IPS-15b (cell line): Measurements from ENCODE around the gene TEX22.
"Not testable (repeated sequence)": the region's sequence is repeated elsewhere in the genome, so short reads cannot be mapped to it uniquely, and the experiment has no call there.

Experiments used
- H3K27me3 ChIP-seq: one replicate; pipeline ENCODE4 v1.6.1; 2013; ENCODE audit warnings: low read length; ENCODE audit not compliant: control insufficient read depth, insufficient read depth
- H3K36me3 ChIP-seq: one replicate; pipeline ENCODE4 v1.6.1; 2013; ENCODE audit warnings: low read length; ENCODE audit not compliant: control insufficient read depth, insufficient read depth
- H3K4me1 ChIP-seq: one replicate; pipeline ENCODE4 v1.6.1; 2013; ENCODE audit warnings: mild to moderate bottlenecking, low read length; ENCODE audit not compliant: control insufficient read depth, insufficient read depth
- H3K4me3 ChIP-seq: one replicate; pipeline ENCODE4 v1.5.1; 2013; ENCODE audit warnings: low read depth, low read length
- H3K9ac ChIP-seq: one replicate; pipeline ENCODE4 v1.6.1; 2013; ENCODE audit warnings: low read depth, mild to moderate bottlenecking, low read length
- H3K9me3 ChIP-seq: one replicate; pipeline ENCODE4 v1.6.1; 2013; ENCODE audit warnings: mild to moderate bottlenecking, low read length; ENCODE audit not compliant: control insufficient read depth, insufficient read depth

TEX22 gene

GRCh38 chr14:105356927-105357326 is 41.4 kb upstream of the TEX22 start:
- H3K36me3 ChIP-seq, result peaks cover 10% of the 10 kb centered on the region
- no peak overlapping the region for H3K9ac ChIP-seq
- no peaks in the 10 kb centered on the region for H3K9me3 ChIP-seq
- no peaks in the 10 kb centered on the region for H3K27me3 ChIP-seq
- H3K4me3 ChIP-seq, result no peak overlapping the region
- no peaks in the 10 kb centered on the region for H3K4me1 ChIP-seq

GRCh38 chr14:105357626-105358025 is 40.7 kb upstream of the TEX22 start:
- Histone ChIP-seq H3K4me3 (no peak overlapping the region), H3K36me3 (peaks cover 10% of the 10 kb centered on the region), H3K4me1 (no peaks in the 10 kb centered on the region), H3K9ac (no peak overlapping the region), H3K27me3 (no peaks in the 10 kb centered on the region), H3K9me3 (no peaks in the 10 kb centered on the region)

- H3K36me3 ChIP-seq, result peaks cover 10% of the 10 kb centered on the region
- H3K9ac ChIP-seq, result no peak overlapping the region
- no peaks in the 10 kb centered on the region for H3K4me1 ChIP-seq
- no peaks in the 10 kb centered on the region for H3K27me3 ChIP-seq
- H3K4me3 ChIP-seq, result no peak overlapping the region
- H3K9me3 ChIP-seq, result no peaks in the 10 kb centered on the region
These were observed 40.0 kb upstream of the TEX22 start for GRCh38 chr14:105358140-105358846.

- peaks cover 10% of the 10 kb centered on the region for H3K36me3 ChIP-seq
- H3K9me3 ChIP-seq, result no peaks in the 10 kb centered on the region
- no peaks in the 10 kb centered on the region for H3K27me3 ChIP-seq
- H3K4me3 ChIP-seq, result no peak overlapping the region
- H3K9ac ChIP-seq, result no peak overlapping the region
- H3K4me1 ChIP-seq, result no peaks in the 10 kb centered on the region
These were observed 39.4 kb upstream of the TEX22 start for GRCh38 chr14:105358943-105359342.

GRCh38 chr14:105361412-105361811 is 36.9 kb upstream of the TEX22 start:
- not testable (repeated sequence) for H3K9me3 ChIP-seq, H3K27me3 ChIP-seq, H3K4me1 ChIP-seq, H3K9ac ChIP-seq, H3K4me3 ChIP-seq, H3K36me3 ChIP-seq

- H3K36me3 ChIP-seq, result peaks cover 5% of the 10 kb centered on the region
- no peaks in the 10 kb centered on the region for H3K4me1 ChIP-seq
- no peak overlapping the region for H3K4me3 ChIP-seq
- no peaks in the 10 kb centered on the region for H3K27me3 ChIP-seq
- H3K9ac ChIP-seq, result no peak overlapping the region
- H3K9me3 ChIP-seq, result no peaks in the 10 kb centered on the region
These were observed 34.3 kb upstream of the TEX22 start for GRCh38 chr14:105363847-105364708.

- no peaks in the 10 kb centered on the region for H3K9me3 ChIP-seq
- no peaks in the 10 kb centered on the region for H3K27me3 ChIP-seq
- H3K4me3 ChIP-seq, result no peak overlapping the region
- H3K9ac ChIP-seq, result no peak overlapping the region
- peaks cover 5% of the 10 kb centered on the region for H3K36me3 ChIP-seq
- H3K4me1 ChIP-seq, result no peaks in the 10 kb centered on the region
These were observed 33.2 kb upstream of the TEX22 start for GRCh38 chr14:105365101-105365500.

- H3K9ac ChIP-seq, result no peak overlapping the region
- no peak overlapping the region for H3K4me3 ChIP-seq
- H3K36me3 ChIP-seq, result peaks cover 3% of the 10 kb centered on the region
- H3K27me3 ChIP-seq, result no peaks in the 10 kb centered on the region
- no peaks in the 10 kb centered on the region for H3K4me1 ChIP-seq
- H3K9me3 ChIP-seq, result no peaks in the 10 kb centered on the region
These were observed 32.7 kb upstream of the TEX22 start for GRCh38 chr14:105365681-105366080.

- Histone ChIP-seq H3K4me3 (no peak overlapping the region), H3K36me3 (no peaks in the 10 kb centered on the region), H3K27me3 (no peaks in the 10 kb centered on the region), H3K4me1 (no peaks in the 10 kb centered on the region), H3K9me3 (no peaks in the 10 kb centered on the region), H3K9ac (no peak overlapping the region)
These were observed 31.8 kb upstream of the TEX22 start for GRCh38 chr14:105366386-105367074.

GRCh38 chr14:105367116-105368031 is 31.0 kb upstream of the TEX22 start:
- Histone ChIP-seq H3K9ac (no peak overlapping the region), H3K36me3 (no peaks in the 10 kb centered on the region), H3K9me3 (no peaks in the 10 kb centered on the region), H3K4me1 (no peaks in the 10 kb centered on the region), H3K27me3 (no peaks in the 10 kb centered on the region), H3K4me3 (no peak overlapping the region)

GRCh38 chr14:105368032-105368417 is 30.3 kb upstream of the TEX22 start:
- Histone ChIP-seq H3K27me3 (no peaks in the 10 kb centered on the region), H3K4me1 (no peaks in the 10 kb centered on the region), H3K36me3 (no peaks in the 10 kb centered on the region), H3K4me3 (no peak overlapping the region), H3K9ac (no peak overlapping the region), H3K9me3 (no peaks in the 10 kb centered on the region)
